ENCODE measurements around the gene GRAMD1A.
"Not testable (repeated sequence)": the region's sequence is repeated elsewhere in the genome, so short reads cannot be mapped to it uniquely, and the experiment has no call there.

The GRAMD1A gene

DNA sequence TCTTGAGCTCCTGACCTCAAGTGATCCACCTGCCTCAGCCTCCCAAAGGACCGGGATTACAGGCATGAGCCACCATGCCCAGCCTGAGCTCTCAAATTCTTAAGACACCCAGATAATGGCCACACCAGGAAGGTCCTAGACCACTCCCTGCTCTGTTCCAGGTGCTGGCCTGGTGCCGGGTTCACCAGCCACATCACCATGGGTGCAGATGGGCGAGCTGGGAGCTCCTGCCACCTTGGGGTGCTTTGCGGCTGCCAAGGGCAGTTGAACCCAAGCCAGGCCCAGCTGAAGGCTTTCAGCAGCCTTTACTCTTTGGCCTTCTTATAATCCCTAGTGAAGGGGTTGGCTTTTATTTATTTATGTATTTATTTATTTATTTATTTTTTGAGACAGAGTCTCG lies 46.3 kb downstream of the GRAMD1A start:
- FAIRE-seq, result no peak

DNA sequence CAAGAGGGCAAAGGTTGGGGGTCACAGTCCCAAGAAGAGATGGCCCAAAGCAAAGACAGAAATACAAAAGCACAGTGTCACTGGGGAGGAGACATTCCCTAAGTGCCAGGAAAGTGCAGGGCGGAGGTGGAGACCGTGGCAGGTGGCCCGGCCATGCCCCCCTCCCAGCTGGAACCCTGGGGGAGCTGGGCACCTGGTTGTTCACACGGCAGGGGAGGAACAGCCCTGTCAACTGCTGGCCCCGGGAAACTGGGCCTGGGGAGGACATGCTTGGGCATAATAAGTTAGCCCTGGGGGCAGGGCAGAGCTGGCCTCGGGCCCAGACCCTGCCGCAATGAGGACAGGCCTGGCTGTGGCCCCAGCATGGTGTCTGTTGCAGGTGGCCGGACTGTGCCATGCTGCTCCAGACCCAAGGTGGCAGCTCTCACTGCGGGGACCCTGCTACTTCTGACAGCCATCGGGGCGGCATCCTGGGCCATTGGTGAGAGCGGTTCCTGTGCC lies 48.8 kb downstream of the GRAMD1A start:
- FAIRE-seq, result no peak
- DNase-seq (ENCODE audit: extremely low spot score, insufficient read length, low read depth), result no peak

More for the DNA sequence above, 46.3 kb downstream of the GRAMD1A start:
- no peak for DNase-seq (ENCODE audit: extremely low spot score, insufficient read length, low read depth)

DNA sequence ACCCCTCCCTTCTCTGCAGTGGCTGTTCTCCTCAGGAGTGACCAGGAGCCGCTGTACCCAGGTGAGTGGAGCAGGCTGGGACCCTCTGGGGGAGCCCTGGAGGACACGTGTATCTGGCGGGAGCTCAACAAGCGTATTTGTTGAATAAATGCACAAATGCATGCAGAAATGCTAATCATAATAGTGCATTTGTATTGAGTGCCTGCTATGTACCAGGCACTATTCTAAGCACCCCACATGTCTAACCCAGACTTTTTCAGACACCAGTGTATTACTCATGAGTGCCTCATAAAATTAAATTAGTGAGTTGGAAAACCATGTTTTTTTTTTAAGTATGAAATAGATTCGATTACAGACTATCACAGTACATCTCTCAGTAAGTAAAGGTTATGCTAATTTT lies 49.3 kb downstream of the GRAMD1A start:
- FAIRE-seq (no peak), DNase-seq (ENCODE audit: extremely low spot score, insufficient read length, low read depth) (no peak)

DNA sequence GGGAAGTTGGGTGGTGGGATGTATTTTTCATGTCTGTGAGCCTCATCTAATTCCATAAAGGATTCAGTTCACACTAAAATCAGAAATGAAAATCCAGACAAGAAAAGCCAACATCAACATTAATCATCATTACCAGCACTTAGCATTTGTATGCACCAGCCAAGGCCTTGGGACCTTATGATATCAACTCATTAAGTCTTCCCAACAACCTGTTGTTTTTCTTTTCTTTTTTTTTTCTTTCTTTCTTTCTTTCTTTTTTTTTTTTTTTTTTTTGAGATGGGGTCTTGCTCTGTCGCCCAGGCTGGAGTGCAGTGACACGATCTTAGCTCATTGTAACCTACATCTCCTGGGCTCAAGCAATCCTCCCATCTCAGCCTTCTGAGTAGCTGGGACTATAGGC lies 50.5 kb downstream of the GRAMD1A start:
- not testable (repeated sequence) for FAIRE-seq; DNase-seq (ENCODE audit: extremely low spot score, insufficient read length, low read depth)

DNA sequence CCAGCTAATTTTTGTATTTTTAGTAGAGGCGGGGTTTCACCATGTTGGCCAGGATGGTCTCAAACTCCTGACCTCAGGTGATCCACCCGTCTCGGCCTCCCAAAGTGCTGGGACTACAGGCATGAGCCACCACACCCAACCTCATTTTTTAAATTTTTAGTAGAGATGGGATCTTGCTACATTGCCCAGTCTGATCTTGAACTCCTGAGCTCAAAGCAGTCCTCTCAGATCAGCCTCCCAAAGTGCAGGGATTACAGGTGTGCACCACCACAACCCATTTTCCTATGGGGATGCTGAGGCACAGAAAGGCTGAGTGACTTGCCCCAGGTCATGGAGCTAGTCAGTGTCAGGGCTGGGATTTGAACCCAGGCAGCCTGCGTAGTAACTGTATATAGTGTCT lies 51.1 kb downstream of the GRAMD1A start:
- DNase-seq (ENCODE audit: extremely low spot score, insufficient read length, low read depth); FAIRE-seq: not testable (repeated sequence)

DNA sequence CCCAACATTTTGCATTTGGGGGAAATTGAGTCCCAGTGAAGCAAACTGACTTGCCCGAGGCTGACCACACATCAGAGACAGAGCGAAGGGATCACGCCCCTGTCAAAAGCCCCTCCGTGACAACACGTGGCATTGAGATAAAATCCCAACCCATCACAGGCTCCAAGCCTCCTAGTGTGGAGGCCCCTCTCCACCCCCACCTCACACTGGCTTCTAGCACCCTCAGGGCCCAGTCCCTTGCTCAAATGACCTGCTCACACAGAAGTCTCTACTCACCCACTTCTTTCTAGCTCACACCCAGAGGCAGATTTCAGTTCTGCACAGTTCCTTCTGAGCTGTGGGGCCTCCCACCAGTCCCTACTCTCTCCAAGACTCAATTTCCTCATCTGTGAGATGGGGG lies 51.7 kb downstream of the GRAMD1A start:
- FAIRE-seq (no peak), DNase-seq (ENCODE audit: extremely low spot score, insufficient read length, low read depth) (no peak)

DNA sequence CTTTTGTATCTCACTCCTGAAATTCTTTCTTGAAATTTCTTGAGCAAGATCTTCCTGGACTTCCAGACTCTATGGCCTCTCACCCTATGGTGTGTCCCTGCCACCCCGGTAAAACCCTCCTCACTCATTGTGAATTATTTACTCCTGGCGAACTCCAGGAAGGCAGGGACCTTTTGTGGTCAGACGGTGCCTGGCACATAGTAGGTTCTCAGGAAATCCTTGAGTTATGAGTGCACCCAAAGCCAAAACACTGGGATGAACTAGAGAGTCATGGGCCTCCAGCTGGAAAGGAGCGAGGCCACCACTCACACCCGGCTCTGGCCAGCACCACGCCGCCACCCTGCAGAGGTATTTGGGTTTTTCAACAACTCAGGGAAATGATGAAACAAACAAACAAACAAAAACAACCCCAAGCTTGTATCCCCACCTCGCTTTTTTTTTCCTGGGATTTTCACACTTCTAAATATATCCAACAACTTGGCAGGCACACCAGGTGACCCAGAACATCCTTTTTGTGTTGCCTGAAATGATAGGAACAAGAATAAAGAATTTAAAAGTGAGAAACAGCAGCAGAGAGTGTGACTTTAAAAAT lies 52.6 kb downstream of the GRAMD1A start:
- no peak for DNase-seq (ENCODE audit: extremely low spot score, insufficient read length, low read depth)
- no peak for FAIRE-seq

DNA sequence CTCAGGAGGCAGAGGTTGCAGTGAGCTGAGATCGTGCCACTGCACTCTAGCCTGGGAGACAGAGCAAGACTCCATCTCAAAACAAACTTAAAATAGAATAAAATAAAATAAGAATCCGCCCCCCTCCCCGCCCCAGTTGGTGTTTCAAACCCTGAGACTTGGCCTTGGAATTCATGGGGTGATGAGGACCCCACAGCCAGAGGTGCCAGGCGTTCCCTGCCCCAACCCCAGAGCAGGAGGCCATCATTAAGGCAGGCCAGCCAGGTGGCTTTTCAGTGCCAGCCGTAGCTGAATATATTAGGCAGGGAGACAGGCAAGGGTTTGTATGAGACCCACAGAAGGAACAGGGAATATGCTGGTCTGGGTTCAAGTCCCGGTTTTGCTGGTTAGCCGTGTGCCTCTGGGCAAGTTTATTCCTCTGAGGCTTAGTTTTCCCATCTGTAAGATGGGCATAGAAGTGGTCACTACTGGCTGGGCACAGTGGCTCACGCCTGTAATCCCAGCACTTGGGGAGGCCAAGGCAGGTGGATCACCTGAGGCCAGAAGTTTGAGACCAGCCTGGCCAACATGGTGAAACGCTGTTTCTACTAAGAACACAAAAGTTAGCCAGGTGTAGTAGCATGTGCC lies 53.7 kb downstream of the GRAMD1A start:
- no peak for DNase-seq (ENCODE audit: extremely low spot score, insufficient read length, low read depth)

DNA sequence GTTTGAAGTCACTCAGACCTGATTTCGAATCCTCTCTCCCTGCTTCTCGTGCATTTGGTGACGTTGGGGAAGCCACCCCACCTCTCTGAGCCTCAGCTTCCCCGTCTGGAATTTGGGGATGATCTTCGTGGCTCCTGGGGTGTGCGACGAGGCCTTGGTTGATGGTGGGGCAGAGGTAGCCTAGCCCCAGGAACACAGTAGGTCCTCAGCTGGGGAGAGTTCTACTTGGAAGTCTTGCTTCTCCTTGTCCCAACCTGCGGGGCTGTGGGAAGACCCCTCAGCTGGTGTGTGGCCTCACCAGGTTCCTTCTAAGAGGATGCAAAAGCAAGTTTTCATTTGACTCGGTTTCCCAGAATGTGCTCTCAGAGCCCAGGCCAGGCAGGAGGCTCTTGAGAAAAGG lies 54.5 kb downstream of the GRAMD1A start:
- DNase-seq (ENCODE audit: extremely low spot score, insufficient read length, low read depth) (no peak), FAIRE-seq (no peak)

More for the DNA sequence above, 53.7 kb downstream of the GRAMD1A start:
- FAIRE-seq, result no peak

DNA sequence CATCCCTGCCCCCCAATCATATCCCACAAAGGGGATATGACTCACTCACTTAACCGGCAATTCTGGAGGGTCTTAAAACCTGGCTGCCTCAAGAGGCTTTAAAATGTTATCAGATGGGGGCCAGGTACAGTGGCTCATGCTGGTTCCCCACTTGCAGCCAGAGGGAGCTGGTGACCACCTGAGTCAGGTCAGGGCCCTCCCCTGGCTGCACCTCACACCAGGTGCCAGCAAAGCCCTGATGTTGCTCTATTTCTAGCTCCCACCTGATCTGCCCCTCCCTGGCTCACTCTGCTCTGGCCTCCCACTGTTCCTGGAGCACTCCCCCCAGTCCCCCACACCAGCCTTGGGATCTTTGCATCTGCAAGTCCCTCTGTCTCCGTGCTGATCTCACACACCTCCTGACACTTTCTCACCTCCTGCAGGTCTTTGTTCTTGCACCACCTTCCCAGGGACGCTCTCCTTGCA lies 55.6 kb downstream of the GRAMD1A start:
- DNase-seq (ENCODE audit: extremely low spot score, insufficient read length, low read depth) (no peak), FAIRE-seq (no peak)

DNA sequence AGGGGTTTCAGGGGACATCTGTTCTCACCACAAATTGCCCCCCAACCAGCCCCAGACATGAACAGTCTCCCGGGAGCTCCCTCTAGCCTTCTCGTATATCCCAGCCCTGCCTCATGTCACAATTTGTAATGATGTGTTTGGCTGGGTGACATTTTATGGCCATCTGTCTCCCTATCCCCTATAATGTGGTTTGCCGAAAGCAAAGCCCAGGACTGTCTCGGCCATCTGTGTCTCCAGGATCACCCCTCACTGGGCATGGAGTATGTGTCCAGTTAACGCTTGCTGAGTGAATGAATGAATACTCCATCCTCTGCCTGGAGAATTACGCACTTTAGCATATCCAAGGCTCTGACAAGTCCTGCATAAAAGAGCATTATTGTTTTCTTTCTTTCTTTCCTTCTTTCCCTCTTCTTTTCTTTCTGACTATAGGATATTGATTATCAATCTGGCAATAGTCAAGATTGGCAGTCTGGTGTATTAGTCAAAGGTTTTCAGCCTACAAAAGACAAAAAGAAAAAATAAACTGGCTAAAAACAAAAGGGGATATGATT lies 56.5 kb downstream of the GRAMD1A start:
- DNase-seq (ENCODE audit: extremely low spot score, insufficient read length, low read depth), result no peak
- no peak for FAIRE-seq

DNA sequence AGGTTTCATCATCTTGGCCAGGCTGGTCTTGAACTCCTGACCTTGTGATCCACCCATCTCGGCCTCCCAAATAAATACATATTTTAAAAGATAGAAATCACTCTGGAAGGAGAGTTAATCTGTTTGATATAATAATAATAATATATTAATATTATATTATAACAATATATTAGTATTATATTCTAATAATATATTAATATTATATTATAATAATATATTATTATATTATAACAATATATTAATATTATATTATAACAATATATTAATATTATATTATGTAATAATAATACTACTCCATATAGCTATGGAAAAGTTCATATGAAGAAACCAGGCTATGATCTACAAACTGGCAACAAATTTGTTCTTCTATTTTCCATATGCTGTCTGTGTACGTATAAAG lies 58.2 kb downstream of the GRAMD1A start:
- FAIRE-seq (no peak), DNase-seq (ENCODE audit: extremely low spot score, insufficient read length, low read depth) (no peak)

DNA sequence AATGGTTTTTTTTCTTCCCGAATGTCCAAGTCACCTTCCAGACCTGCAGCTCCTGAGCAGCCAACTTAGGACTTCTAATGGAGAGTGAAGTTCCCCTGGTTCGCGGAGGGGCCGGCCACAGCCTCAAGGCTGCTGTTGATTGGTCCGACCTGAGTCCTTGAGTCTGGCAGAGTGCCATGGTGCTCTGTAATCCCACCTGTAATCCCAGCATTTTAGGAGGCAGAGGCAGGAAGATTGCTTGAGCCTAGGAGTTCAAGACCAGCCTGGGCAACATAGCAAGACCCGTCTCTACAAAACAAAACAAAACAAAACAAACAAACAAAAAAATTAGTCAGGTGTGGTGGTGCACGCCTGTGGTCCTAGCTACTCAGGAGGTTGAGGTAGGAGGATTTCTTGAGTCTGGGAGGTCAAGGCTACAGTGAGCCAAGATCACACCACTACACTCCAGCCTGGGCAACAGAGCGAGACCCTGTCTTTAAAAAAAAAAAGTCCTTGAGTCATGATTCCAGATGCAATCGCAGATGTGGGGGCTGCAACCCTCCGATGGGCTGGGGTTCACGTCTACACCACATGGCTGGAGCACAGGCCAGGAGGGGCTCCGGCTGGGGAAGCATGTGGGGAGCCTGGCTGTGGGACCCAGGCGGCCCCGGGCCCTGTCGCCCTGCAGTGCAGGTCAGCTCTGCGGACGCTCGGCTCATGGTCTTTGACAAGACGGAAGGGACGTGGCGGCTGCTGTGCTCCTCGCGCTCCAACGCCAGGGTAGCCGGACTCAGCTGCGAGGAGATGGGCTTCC lies 59.1 kb downstream of the GRAMD1A start:
- no peak for DNase-seq (ENCODE audit: extremely low spot score, insufficient read length, low read depth)
- no peak for FAIRE-seq

DNA sequence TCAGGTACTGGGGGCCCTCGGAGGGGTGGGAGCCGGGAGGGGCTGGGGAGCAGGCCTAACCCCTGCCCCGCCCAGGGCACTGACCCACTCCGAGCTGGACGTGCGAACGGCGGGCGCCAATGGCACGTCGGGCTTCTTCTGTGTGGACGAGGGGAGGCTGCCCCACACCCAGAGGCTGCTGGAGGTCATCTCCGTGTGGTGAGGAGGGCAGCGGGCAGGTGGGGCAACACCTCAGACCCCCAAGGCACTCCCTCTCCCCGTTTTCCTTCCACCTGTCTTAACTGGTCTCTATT lies 59.6 kb downstream of the GRAMD1A start:
- no peak for DNase-seq (ENCODE audit: extremely low spot score, insufficient read length, low read depth)
- no peak for FAIRE-seq

DNA sequence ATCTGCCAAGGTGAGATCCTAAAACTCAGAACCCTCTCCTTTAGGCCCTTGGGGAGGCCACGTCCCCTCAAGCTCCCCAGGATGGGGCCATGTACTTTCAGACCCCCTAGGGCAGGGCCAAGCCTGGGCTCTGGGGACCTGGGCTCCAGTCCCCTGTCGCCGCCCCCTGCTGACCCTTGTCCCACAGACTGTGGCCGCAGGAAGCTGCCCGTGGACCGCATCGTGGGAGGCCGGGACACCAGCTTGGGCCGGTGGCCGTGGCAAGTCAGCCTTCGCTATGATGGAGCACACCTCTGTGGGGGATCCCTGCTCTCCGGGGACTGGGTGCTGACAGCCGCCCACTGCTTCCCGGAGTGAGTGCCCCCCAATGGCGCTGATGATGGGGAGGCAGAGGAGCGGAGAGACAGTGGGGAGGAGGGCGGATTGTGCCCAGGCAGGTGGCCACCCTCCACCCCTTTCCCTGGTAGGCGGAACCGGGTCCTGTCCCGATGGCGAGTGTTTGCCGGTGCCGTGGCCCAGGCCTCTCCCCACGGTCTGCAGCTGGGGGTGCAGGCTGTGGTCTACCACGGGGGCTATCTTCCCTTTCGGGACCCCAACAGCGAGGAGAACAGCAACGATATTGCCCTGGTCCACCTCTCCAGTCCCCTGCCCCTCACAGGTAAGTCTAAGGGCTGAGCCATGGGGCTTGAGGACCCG lies 60.2 kb downstream of the GRAMD1A start:
- no peak for DNase-seq (ENCODE audit: extremely low spot score, insufficient read length, low read depth)
- FAIRE-seq, result no peak

DNA sequence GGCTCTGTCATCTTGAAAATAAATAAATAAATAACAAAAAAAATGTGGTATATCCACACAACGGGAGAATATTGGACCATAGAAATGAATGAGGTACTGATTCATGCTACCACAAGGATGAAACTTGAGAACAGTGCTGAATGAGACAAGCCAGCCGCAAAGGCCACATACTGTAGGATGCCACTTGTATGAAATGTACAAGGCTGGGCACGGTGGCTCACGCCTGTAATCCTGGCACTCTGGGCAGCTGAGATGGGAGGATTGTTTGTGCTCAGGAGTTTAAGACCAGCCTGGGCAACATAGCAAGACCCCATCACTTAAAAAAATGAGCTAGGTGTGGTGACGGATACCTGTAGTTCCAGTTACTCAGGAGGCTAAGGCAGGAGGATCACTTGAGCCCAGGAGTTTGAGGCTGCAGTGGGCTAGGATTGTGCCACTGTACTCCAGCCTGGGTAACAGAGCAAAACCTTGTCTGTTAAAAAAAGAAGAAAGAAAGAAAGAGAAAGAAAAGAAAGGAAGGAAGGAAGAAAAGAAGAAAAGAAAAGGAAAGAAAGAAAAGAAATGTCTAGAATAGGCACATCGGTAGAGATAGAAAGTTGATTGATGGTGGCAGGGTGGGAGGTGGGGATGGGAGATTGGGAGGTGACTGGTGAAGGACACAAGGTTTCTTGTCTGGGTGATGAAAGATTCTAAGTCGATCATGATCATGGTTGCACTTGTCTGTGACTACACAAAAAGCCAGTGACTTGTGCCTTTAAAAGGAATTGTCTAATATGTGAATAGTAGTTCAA lies 61.7 kb downstream of the GRAMD1A start:
- no peak for FAIRE-seq
- no peak for DNase-seq (ENCODE audit: extremely low spot score, insufficient read length, low read depth)

DNA sequence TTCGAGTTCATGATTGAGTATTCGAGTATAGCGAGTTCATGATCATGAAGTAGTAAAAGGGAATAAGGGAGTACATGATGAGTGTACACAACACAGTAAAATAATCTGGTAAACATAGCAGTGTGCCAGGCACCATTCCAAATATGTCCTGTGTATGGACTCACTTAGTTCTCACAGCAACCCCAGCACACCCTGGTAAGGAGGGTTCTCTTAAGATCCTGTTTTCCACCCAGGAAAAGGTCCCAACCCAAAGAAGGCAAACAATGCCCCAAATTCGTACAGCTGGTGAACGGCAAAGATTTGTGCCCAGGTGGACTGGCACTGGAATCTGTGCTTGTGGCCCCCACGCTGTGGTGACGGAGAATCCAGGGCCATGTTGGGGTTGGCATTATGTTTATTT lies 62.8 kb downstream of the GRAMD1A start:
- no peak for FAIRE-seq
- no peak for DNase-seq (ENCODE audit: extremely low spot score, insufficient read length, low read depth)

DNA sequence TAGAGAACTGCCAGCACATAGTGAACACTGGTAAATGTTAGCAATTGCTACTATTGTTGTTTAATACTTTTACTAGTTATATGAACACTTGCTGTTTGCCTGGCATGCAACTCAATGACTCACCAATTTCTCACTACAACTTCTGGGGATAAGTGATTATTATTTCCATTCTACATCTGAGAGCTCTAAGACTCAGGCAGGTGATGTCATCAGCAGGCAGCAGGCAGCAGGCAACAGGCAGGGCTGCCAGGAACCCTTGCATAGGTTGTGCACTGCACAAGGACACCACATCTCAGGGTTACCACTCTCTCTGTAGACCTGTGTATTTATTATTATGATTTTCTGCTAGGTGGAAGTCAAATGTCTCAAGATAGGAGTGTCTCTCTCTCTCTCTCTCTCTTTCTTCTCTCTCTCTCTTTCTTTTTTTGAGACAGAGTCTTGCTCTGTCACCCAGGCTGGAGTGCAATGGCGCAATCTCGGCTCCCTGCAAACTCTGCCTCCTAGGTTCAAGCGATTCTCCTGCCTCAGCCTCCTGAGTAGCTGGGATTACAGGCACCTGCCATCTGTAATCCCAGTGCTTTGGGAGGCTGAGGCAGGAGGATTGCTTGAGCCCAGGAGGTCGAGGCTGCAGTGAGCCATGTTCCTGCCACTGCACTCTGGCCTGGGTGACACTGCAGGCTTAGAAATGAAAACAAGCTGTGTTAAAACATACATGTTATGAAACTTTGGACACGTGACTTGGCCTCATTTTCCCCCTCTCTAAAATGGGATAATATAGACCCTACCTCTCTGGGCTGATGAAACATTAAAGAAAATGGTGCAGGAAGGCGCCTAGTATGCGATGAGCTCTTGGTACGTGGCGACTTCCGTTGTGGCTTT lies 64.1 kb downstream of the GRAMD1A start:
- DNase-seq (ENCODE audit: extremely low spot score, insufficient read length, low read depth) (no peak), FAIRE-seq (no peak)

DNA sequence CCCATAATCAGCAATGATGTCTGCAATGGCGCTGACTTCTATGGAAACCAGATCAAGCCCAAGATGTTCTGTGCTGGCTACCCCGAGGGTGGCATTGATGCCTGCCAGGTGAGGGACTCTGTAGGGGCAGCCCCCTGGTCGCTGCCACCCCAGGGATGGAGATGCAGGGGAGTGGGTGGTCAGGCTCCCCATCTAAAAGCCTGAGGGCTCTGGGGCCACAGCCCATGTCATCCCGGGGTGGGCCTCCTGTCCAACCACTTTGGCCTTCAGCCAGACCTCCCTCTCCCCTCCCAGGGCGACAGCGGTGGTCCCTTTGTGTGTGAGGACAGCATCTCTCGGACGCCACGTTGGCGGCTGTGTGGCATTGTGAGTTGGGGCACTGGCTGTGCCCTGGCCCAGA lies 65.5 kb downstream of the GRAMD1A start:
- DNase-seq (ENCODE audit: extremely low spot score, insufficient read length, low read depth) (no peak), FAIRE-seq (no peak)

Measured in GM18507 (cell line).